ENCODE measurements around the gene B3GNT5.

Gene B3GNT5

GRCh38 chr3:183291497-183292031 lies 38.5 kb downstream of the B3GNT5 start:
- DNase-seq (ENCODE audit: low read depth) = peak; percentile 98
- H3K4me3 ChIP-seq (ENCODE audit: low read depth, low read length) = peak overlapping the region; percentile 27
- TF ChIP-seq, protein P1, sequence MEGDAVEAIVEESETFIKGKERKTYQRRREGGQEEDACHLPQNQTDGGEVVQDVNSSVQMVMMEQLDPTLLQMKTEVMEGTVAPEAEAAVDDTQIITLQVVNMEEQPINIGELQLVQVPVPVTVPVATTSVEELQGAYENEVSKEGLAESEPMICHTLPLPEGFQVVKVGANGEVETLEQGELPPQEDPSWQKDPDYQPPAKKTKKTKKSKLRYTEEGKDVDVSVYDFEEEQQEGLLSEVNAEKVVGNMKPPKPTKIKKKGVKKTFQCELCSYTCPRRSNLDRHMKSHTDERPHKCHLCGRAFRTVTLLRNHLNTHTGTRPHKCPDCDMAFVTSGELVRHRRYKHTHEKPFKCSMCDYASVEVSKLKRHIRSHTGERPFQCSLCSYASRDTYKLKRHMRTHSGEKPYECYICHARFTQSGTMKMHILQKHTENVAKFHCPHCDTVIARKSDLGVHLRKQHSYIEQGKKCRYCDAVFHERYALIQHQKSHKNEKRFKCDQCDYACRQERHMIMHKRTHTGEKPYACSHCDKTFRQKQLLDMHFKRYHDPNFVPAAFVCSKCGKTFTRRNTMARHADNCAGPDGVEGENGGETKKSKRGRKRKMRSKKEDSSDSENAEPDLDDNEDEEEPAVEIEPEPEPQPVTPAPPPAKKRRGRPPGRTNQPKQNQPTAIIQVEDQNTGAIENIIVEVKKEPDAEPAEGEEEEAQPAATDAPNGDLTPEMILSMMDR (IDR thresholded peaks at IDR 0.05; ENCODE audit: control insufficient read depth, extremely low read depth, insufficient read depth) = no peak

DNA sequence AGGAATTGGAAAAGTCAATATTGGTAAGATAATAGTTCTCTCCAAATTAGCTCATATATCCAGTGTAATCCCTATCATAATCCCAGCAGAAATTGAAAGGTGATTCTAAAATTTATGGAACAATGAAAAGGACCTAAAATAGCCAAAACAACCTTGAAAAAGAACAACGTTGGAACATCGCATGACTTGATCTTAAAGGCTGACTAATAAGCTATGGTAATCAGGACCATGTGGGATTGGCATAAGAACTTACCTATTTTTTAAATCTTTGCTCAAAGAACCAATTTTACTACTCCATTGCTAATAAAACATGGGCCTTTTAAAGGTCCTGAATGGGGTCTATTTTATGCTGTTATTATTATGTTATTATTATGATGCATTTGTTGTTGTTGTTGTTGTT lies 40.9 kb downstream of the B3GNT5 start:
- no peak for DNase-seq (ENCODE audit: low read depth)
- TF ChIP-seq, protein P1 (IDR thresholded peaks at IDR 0.05; ENCODE audit: control insufficient read depth, extremely low read depth, insufficient read depth) = no peak
- H3K4me3 ChIP-seq (ENCODE audit: low read depth, low read length) = no peak overlapping the region

- peak; percentile 94 for DNase-seq (ENCODE audit: low read depth)
- H3K4me3 ChIP-seq (ENCODE audit: low read depth, low read length) = no peak overlapping the region
- TF ChIP-seq, protein P1 (IDR thresholded peaks at IDR 0.05; ENCODE audit: control insufficient read depth, extremely low read depth, insufficient read depth) = no peak
These were observed 42.2 kb downstream of the B3GNT5 start for GRCh38 chr3:183295211-183295610.

- DNase-seq (ENCODE audit: low read depth) = no peak
- TF ChIP-seq, protein P1 (IDR thresholded peaks at IDR 0.05; ENCODE audit: control insufficient read depth, extremely low read depth, insufficient read depth) = no peak
- H3K4me3 ChIP-seq (ENCODE audit: low read depth, low read length) = no peak overlapping the region
These were observed 43.9 kb downstream of the B3GNT5 start for GRCh38 chr3:183296944-183297343.

GRCh38 chr3:183298701-183299153 lies 45.7 kb downstream of the B3GNT5 start:
- TF ChIP-seq, protein P1 (IDR thresholded peaks at IDR 0.05; ENCODE audit: control insufficient read depth, extremely low read depth, insufficient read depth) = no peak
- DNase-seq (ENCODE audit: low read depth) = no peak
- no peak overlapping the region for H3K4me3 ChIP-seq (ENCODE audit: low read depth, low read length)

GRCh38 chr3:183299976-183300375 lies 46.9 kb downstream of the B3GNT5 start:
- no peak for DNase-seq (ENCODE audit: low read depth)
- H3K4me3 ChIP-seq (ENCODE audit: low read depth, low read length) = no peak overlapping the region
- TF ChIP-seq, protein P1 (IDR thresholded peaks at IDR 0.05; ENCODE audit: control insufficient read depth, extremely low read depth, insufficient read depth) = no peak

DNA sequence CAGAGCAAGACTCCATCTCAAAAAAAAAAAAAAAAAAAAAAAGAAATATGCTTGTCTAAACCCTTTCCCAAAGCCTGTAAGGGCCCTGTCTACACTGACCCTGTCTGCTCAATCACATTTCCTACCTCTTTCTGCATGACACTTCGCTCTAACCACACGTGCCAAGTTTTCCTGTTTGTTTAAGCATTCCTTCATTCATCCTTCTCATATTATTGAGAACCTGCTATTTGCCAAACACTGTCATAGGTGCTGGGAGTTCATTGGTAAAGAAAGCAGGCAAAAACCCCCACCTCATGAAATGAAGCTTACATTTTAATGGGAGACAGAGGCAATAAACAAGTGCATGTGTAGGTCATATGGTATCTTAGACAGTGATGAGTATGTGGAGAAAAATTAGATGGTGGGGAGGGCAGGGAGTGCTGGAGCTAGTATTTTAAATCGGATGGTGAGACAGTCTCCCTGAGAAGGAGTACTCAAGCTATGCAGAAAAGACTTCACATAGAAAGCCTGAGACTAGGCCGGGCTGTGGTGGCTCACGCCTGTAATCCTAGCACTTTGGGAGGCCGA lies 48.0 kb downstream of the B3GNT5 start:
- TF ChIP-seq, protein P1 (IDR thresholded peaks at IDR 0.05; ENCODE audit: control insufficient read depth, extremely low read depth, insufficient read depth) = no peak
- peak; percentile 65 for DNase-seq (ENCODE audit: low read depth)
- H3K4me3 ChIP-seq (ENCODE audit: low read depth, low read length) = no peak overlapping the region

All from LNCaP clone FGC (cell line).